CD4-positive, alpha-beta memory T cell (primary cell): ENCODE data around the gene MRM2. TPM values are rescaled to one million over a fixed set of nuclear protein-coding genes. Genes with fewer than 3 reads are reported as not detected.

Experiments
- CTCF ChIA-PET: fragments of 350-600 bp; sonication (Branson Sonifier 250); formaldehyde crosslinking; loops from one replicate; lab custom pipeline; 2021; ENCODE audit warnings: inconsistent platforms; ENCODE audit not compliant: partially characterized antibody; lab: Charles Lee
- POLR2A ChIA-PET: fragments of 350-600 bp; sonication (Branson Sonifier 250); formaldehyde crosslinking; loops from one replicate; lab custom pipeline; 2021; ENCODE audit not compliant: partially characterized antibody; lab: Charles Lee
- DNase-seq, 5 donors: peaks; one replicate each; pipeline versions ENCODE4 v3.0.0 to v3.0.0-alpha.2; 2020 to 2022; ENCODE audit warnings: mixed read lengths in 1 of 5
- H3K27ac ChIP-seq: one replicate; pipeline ENCODE4 v1.7.0; 2013; ENCODE audit warnings: low read depth, low read length
- H3K27me3 ChIP-seq: 2 replicates; pipeline ENCODE4 v1.7.0; 2013; ENCODE audit warnings: mild to moderate bottlenecking, low read length, moderate library complexity; ENCODE audit not compliant: insufficient read depth
- H3K36me3 ChIP-seq: 2 replicates; pipeline ENCODE4 v1.7.0; 2013; ENCODE audit warnings: mild to moderate bottlenecking, low read length, moderate library complexity; ENCODE audit not compliant: insufficient read depth
- H3K4me1 ChIP-seq: 2 replicates; pipeline ENCODE4 v1.7.0; 2013; ENCODE audit warnings: mild to moderate bottlenecking, low read length, moderate library complexity; ENCODE audit not compliant: insufficient read depth
- H3K4me3 ChIP-seq, 2 donors: one replicate each; pipeline ENCODE4 v1.7.0; 2013; ENCODE audit warnings: low read length in 2 of 2, mild to moderate bottlenecking in 1 of 2
- H3K9me3 ChIP-seq, 2 donors: one replicate each; pipeline ENCODE4 v1.7.0; 2013; ENCODE audit warnings: low read length in 2 of 2, control low read depth in 1 of 2; ENCODE audit not compliant: control insufficient read depth in 1 of 2
- H3K27ac Mint-ChIP-seq, 7 donors: one replicate each; pipeline ENCODE4 v1.8.0; 2020 to 2021; ENCODE audit warnings: mixed read lengths in 7 of 7, mild to moderate bottlenecking in 6 of 7, inconsistent platforms in 3 of 7, moderate library complexity in 3 of 7
- H3K27me3 Mint-ChIP-seq, 2 donors: one replicate each; pipeline ENCODE4 v1.8.0; 2020 to 2021; ENCODE audit warnings: mixed read lengths in 2 of 2
- H3K36me3 Mint-ChIP-seq, 2 donors: one replicate each; pipeline ENCODE4 v1.8.0; 2020 to 2021; ENCODE audit warnings: mixed read lengths in 2 of 2, inconsistent platforms in 1 of 2, mild to moderate bottlenecking in 1 of 2
- H3K4me1 Mint-ChIP-seq, 4 donors: one replicate each; pipeline ENCODE4 v1.8.0; 2020 to 2021; ENCODE audit warnings: mixed read lengths in 4 of 4, mild to moderate bottlenecking in 1 of 4
- H3K4me3 Mint-ChIP-seq, 8 donors: one replicate each; pipeline ENCODE4 v1.8.0; 2020 to 2021; ENCODE audit warnings: mixed read lengths in 8 of 8, mild to moderate bottlenecking in 7 of 8, moderate library complexity in 6 of 8, inconsistent platforms in 3 of 8
- H3K9me3 Mint-ChIP-seq, 8 donors: one replicate each; pipeline ENCODE4 v1.8.0; 2020 to 2021; ENCODE audit warnings: mixed read lengths in 8 of 8, mild to moderate bottlenecking in 5 of 8, inconsistent platforms in 3 of 8, moderate library complexity in 1 of 8
- intact Hi-C: fragments of 100-400 bp; cut with micrococcal nuclease; formaldehyde crosslinking; loops from one replicate; pipeline ENCODE4 v1.15.1; 2023
- polyA plus RNA-seq, 2 donors: library from polyadenylated mRNA; unstranded; fragments of 300-500 nt; fragmentation: Illumina TruSeq; gene quantifications; one replicate each; pipeline ENCODE4 v1.2.3, GENCODE V29; 2021
- total RNA-seq, 2 experiments: library from RNA; stranded (reverse); gene quantifications; one replicate each; pipeline ENCODE4 v1.2.3, GENCODE V29; 2021

MRM2 gene
- total and polyA plus RNA-seq, 4 experiments from 2014 or later, result 17.4 to 32.9 (median 24.0) TPM

DNA sequence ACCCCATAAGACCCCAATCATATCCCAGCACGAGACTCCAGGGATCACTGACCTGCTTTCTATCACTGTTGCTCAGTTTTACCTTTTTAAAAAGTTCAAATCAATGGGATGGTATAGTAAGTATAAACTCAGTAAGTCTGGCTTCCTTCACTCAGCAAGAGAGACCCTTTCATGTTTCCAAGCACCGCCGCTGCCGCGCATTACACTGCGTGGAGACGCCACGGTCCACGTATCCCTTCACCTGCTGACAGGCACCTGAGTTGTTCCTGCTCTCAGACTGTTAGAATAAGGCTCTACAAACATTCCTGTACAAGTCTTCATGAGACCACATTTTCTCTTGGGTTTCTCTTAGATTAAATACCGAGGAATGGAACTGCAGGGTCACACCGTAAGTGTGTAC, 37.6 kb downstream of the MRM2 start:
- Histone ChIP-seq H3K4me1 (no peaks in the 10 kb centered on the region), H3K27me3 (no peaks in the 10 kb centered on the region), H3K9me3 (no peaks in the 10 kb centered on the region), H3K4me3 (no peak overlapping the region), H3K27ac (no peak overlapping the region), H3K36me3 (peaks cover 8% of the 10 kb centered on the region)
- intact Hi-C loops, result no loop called here
- CTCF ChIA-PET, result no interaction called here
- Mint-ChIP-seq H3K36me3 (peaks cover 28 to 32% of the 10 kb centered on the region in 2 donors), H3K9me3 (peaks cover 0 to 2% (median 0%) of the 10 kb centered on the region in 8 donors), H3K27ac (no peak overlapping the region), H3K4me1 (peaks cover 0 to 3% (median 0%) of the 10 kb centered on the region in 4 donors), H3K27me3 (no peaks in the 10 kb centered on the region), H3K4me3 (no peak overlapping the region)
- DNase-seq, result no peak
- POLR2A ChIA-PET, result no interaction called here

DNA sequence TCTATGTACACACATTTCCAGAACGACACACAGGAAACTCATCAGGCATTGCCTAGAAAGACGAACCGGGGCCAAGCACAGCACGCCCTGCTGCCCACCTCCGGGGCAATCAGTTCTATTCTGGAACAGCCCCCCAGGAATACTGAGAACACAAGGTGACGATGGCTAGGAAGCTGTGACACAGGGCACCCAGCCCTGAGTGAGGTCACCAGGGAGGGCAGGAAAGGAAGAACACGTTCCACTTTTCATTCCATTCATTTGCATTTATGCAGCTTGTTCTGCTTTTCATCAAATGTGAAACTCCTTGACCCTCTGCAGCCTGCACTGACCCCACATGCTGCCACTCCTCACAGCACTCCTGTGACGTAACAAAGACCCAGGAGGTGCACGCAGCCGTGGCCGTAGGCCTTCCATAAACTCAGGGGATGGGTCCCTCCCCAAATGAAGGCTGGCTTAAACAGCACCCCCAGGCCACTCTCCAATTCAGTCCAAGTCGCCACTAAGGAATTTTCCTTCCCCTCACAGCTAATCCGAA, 38.2 kb downstream of the MRM2 start:
- ChIA-PET POLR2A (no interaction called here), CTCF (no interaction called here)
- no peak for DNase-seq
- no peak overlapping the region for H3K27ac ChIP-seq
- intact Hi-C loops, result no loop called here
- Mint-ChIP-seq H3K27ac (peak overlapping the region in 2 of 7 donors; percentile 18 to 65), H3K36me3 (peaks cover 28 to 36% of the 10 kb centered on the region in 2 donors), H3K4me3 (no peak overlapping the region), H3K27me3 (no peaks in the 10 kb centered on the region), H3K4me1 (peaks cover 0 to 1% (median 0%) of the 10 kb centered on the region in 4 donors), H3K9me3 (peaks cover 0 to 2% (median 0%) of the 10 kb centered on the region in 8 donors)
- no peaks in the 10 kb centered on the region for H3K27me3 ChIP-seq
- H3K36me3 ChIP-seq, result peaks cover 8% of the 10 kb centered on the region
- H3K9me3 ChIP-seq, result no peaks in the 10 kb centered on the region
- H3K4me1 ChIP-seq, result no peaks in the 10 kb centered on the region
- no peak overlapping the region for H3K4me3 ChIP-seq

DNA sequence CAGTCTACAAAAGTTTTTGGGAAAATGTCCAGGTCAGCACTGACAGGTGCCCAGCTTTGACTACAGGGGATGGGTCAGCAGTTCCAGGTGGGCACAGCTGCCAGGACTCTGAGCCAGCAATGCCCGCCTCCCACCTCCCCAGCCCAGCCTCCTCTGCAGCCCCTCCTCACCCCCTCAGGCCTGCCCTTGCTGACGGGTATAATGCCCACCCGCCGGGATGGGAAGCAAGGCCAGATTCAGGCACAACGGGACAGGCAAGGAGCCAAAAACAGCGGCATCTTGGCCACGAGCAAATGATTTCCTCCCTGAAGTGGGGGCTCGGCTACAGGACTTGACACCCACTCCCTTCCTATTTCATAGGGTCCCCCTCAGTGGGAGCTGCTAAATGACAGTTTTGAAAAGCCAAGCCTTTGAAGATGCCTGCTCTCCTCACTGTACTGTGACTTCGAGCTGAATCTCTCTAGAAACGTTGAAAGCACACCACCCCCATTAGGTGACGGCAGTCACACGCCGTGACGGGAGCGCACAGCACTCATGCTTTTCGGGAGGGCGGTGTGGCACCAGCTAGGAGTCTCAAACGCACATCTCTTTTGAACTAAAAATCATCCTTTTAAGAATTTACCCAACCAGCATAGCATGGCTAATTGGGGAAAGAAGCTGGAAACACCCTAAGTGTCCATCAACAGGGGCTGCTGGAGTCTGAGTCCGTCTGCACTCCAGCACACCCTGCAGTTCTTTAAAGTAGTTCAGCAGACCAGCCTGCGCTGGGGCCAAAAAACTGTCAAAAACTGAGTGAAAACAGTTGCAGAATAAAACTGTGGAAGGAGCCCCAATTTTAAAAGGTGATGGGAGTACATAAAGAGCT, 38.9 kb downstream of the MRM2 start:
- intact Hi-C loops, result no loop called here
- Mint-ChIP-seq H3K27me3 (no peaks in the 10 kb centered on the region), H3K9me3 (peaks cover 0 to 2% (median 0%) of the 10 kb centered on the region in 8 donors), H3K36me3 (peaks cover 26 to 29% of the 10 kb centered on the region in 2 donors), H3K4me3 (no peak overlapping the region), H3K4me1 (peaks cover 0 to 1% (median 0%) of the 10 kb centered on the region in 4 donors), H3K27ac (peak overlapping the region in 2 of 7 donors; percentile 18 to 23)
- CTCF ChIA-PET, result no interaction called here
- no peaks in the 10 kb centered on the region for H3K9me3 ChIP-seq
- POLR2A ChIA-PET, result no interaction called here
- H3K36me3 ChIP-seq, result peaks cover 5% of the 10 kb centered on the region
- no peak overlapping the region for H3K27ac ChIP-seq
- no peak for DNase-seq
- H3K4me3 ChIP-seq, result no peak overlapping the region
- no peaks in the 10 kb centered on the region for H3K4me1 ChIP-seq
- no peaks in the 10 kb centered on the region for H3K27me3 ChIP-seq

DNA sequence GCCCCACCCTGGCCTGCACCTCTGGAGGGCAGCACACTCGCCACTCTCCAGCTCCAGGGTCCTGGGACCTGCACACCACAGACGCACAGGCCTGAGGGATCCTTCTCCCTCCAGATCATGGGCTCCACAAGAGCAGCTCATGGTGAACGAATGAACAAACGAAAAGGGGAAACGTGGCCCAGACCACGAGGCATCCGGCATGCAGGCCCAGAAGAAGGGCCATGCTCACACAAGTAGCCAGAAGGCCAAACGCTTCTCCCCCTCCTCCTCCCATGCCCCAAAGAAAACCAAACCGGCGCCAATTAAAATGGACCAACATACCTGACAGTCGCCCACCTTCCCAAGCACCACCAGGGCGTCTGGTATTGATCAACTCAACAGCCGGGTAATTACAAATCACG, 39.6 kb downstream of the MRM2 start:
- intact Hi-C loops, result no loop called here
- Histone ChIP-seq H3K27me3 (no peaks in the 10 kb centered on the region), H3K4me3 (no peak overlapping the region), H3K9me3 (no peaks in the 10 kb centered on the region), H3K27ac (no peak overlapping the region), H3K36me3 (no peaks in the 10 kb centered on the region), H3K4me1 (no peaks in the 10 kb centered on the region)
- no peak for DNase-seq
- Mint-ChIP-seq H3K27ac (no peak overlapping the region), H3K4me3 (no peak overlapping the region), H3K9me3 (peaks cover 0 to 3% (median 0%) of the 10 kb centered on the region in 8 donors), H3K36me3 (peaks cover 22 to 25% of the 10 kb centered on the region in 2 donors), H3K27me3 (no peaks in the 10 kb centered on the region), H3K4me1 (peaks cover 0 to 3% (median 1%) of the 10 kb centered on the region in 4 donors)
- POLR2A ChIA-PET, result no interaction called here
- CTCF ChIA-PET, result no interaction called here

DNA sequence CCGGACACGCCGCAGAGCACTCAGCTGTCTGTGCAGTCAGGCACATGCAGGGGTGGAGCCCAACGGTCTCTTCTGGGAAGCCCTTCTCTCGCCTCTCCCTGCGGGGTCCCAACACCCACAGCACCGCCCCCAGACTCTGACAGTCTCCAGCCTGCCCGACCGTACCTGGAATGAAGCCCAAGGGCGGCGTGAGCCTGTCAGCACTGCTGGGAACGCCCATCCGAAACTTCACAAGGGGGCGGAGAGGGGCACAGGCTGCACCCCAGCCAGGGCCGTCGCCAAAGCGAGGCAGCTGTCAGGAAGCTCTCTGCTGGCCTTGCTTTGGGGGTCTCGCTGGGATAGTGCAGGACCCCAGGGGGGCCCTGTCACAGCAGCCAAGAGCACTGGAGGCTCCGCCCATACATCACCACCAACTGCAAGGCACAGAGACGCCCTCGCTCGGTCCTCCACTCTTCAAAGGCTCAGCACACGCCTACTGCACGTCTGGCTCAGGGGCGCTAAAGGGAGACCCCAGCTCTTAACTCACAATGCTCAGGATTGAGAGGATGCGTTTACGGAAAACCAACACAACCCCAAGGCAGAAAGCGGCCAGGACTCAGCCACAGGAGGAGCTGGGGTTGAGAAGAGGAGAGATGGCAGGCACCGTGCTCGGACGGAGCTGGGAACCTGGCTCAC, 40.2 kb downstream of the MRM2 start:
- no peak overlapping the region for H3K4me3 Mint-ChIP-seq
- H3K4me1 Mint-ChIP-seq, result peaks cover 0 to 4% (median 1%) of the 10 kb centered on the region in 4 donors
- Histone ChIP-seq H3K27me3 (no peaks in the 10 kb centered on the region), H3K4me3 (no peak overlapping the region), H3K4me1 (no peaks in the 10 kb centered on the region), H3K9me3 (no peaks in the 10 kb centered on the region), H3K27ac (no peak overlapping the region), H3K36me3 (no peaks in the 10 kb centered on the region)
- intact Hi-C loops, result no loop called here
- H3K27ac Mint-ChIP-seq, result no peak overlapping the region
- ChIA-PET POLR2A (no interaction called here), CTCF (no interaction called here)
- no peaks in the 10 kb centered on the region for H3K27me3 Mint-ChIP-seq
- DNase-seq, result no peak
- H3K9me3 Mint-ChIP-seq, result peaks cover 0 to 4% (median 0%) of the 10 kb centered on the region in 8 donors
- peaks cover 22 to 26% of the 10 kb centered on the region in 2 donors for H3K36me3 Mint-ChIP-seq

DNA sequence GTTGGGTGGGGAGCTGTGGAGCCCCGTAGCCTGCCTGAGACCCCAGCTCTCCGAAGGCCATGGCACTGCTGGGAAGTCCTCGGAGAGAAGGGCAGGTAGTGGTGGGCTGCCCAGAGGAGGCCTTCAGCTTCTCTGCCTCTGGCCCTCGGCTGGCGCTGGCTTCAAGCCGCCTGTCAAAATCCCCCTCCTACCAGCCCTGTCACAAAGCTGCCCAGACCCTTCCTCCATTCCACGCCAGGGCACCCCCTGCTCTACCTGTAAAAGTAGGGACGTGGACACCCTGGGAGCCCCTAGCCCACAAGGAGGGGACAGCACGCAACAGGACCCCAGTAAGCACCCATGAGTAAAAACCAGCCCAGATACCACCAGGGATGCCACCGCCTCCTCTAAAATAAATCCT, 40.9 kb downstream of the MRM2 start:
- Mint-ChIP-seq H3K27ac (no peak overlapping the region), H3K4me1 (peaks cover 0 to 4% (median 1%) of the 10 kb centered on the region in 4 donors), H3K36me3 (peaks cover 27 to 28% of the 10 kb centered on the region in 2 donors), H3K4me3 (no peak overlapping the region), H3K9me3 (peaks cover 0 to 4% (median 0%) of the 10 kb centered on the region in 8 donors), H3K27me3 (no peaks in the 10 kb centered on the region)
- ChIA-PET CTCF (no interaction called here), POLR2A (no interaction called here)
- Histone ChIP-seq H3K9me3 (no peaks in the 10 kb centered on the region), H3K27me3 (no peaks in the 10 kb centered on the region), H3K27ac (no peak overlapping the region), H3K4me1 (no peaks in the 10 kb centered on the region), H3K4me3 (no peak overlapping the region), H3K36me3 (no peaks in the 10 kb centered on the region)
- DNase-seq, result no peak
- intact Hi-C loops, result no loop called here

DNA sequence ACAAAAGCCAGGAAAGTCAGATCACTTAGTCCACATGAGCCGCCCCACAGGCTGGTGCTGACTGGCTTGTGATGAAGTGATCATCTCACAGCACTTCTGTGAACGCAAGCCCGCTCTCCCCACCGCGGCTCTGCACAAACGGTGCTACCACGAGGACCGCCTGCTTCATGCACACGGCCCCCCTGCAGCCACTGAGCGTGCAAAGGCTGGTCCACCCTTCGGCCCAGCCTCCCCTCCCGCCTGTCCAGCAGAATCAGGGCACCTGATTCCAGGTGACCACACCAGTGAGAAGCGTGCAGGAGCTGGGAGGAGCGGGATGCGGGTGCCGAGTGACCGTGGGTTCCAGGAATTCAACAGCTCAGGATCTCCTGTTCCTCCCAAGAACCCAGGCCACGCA, 41.4 kb downstream of the MRM2 start:
- intact Hi-C loops, result no loop called here
- Histone ChIP-seq H3K4me1 (no peaks in the 10 kb centered on the region), H3K36me3 (no peaks in the 10 kb centered on the region), H3K9me3 (peaks cover 0 to 3% of the 10 kb centered on the region in 2 donors), H3K27me3 (no peaks in the 10 kb centered on the region), H3K4me3 (no peak overlapping the region), H3K27ac (no peak overlapping the region)
- no peak overlapping the region for H3K27ac Mint-ChIP-seq
- H3K9me3 Mint-ChIP-seq, result peaks cover 0 to 6% (median under 1%) of the 10 kb centered on the region in 8 donors
- H3K27me3 Mint-ChIP-seq, result no peaks in the 10 kb centered on the region
- no peak overlapping the region for H3K4me3 Mint-ChIP-seq
- H3K36me3 Mint-ChIP-seq, result peaks cover 32 to 33% of the 10 kb centered on the region in 2 donors
- POLR2A ChIA-PET, result no interaction called here
- no peak for DNase-seq
- CTCF ChIA-PET, result interaction anchor here (0.5 kb wide), 1 partner anchor 148 kb away, joined by 4 read pairs; no protein-coding TSS in a partner anchor
- H3K4me1 Mint-ChIP-seq, result peaks cover 0 to 4% (median 1%) of the 10 kb centered on the region in 4 donors
